HEK293 (cell line): ENCODE results near the gene SSH3.

Experiments used
- BCL11A ChIP-seq: fragments of 450-650 bp; formaldehyde crosslinking; IDR thresholded peaks from 2 replicates; pipeline ENCODE4 v1.5.1; 2016; ENCODE audit warnings: low read depth, missing biosample characterization, missing genetic modification characterization
- GLIS1 ChIP-seq: fragments of 450-650 bp; formaldehyde crosslinking; IDR thresholded peaks from 2 replicates; pipeline ENCODE4 v1.5.1; 2016; ENCODE audit warnings: missing biosample characterization, missing genetic modification characterization
- HOXC10 ChIP-seq: sonication (generic); formaldehyde crosslinking; IDR thresholded peaks from 2 replicates; pipeline ENCODE4 v1.8.1; 2023; ENCODE audit warnings: mild to moderate bottlenecking, missing genetic modification reagents
- PRDM6 ChIP-seq: fragments of 450-650 bp; formaldehyde crosslinking; IDR thresholded peaks from 2 replicates; pipeline ENCODE4 v1.5.1; 2017; ENCODE audit warnings: missing biosample characterization, missing genetic modification characterization
- SP2 ChIP-seq: fragments of 450-650 bp; formaldehyde crosslinking; IDR thresholded peaks from 2 replicates; pipeline ENCODE4 v1.5.1; 2016; ENCODE audit warnings: missing biosample characterization, missing genetic modification characterization
- ZBTB17 ChIP-seq: fragments of 450-650 bp; formaldehyde crosslinking; IDR thresholded peaks from 2 replicates; pipeline ENCODE4 v1.5.1; 2016; ENCODE audit warnings: missing biosample characterization, missing genetic modification characterization
- ZBTB21 ChIP-seq: fragments of 450-650 bp; formaldehyde crosslinking; IDR thresholded peaks from 2 replicates; pipeline ENCODE4 v1.5.1; 2017; ENCODE audit warnings: missing biosample characterization, missing genetic modification characterization
- ZBTB7A ChIP-seq: fragments of 450-650 bp; formaldehyde crosslinking; IDR thresholded peaks from 2 replicates; pipeline ENCODE4 v1.5.1; 2016; ENCODE audit warnings: low read depth, missing biosample characterization, missing genetic modification characterization
- ZEB2 ChIP-seq: fragments of 450-650 bp; formaldehyde crosslinking; IDR thresholded peaks from 2 replicates; pipeline ENCODE4 v1.5.1; 2016; ENCODE audit warnings: missing biosample characterization, missing genetic modification characterization
- ZNF10 ChIP-seq: fragments of 450-650 bp; formaldehyde crosslinking; IDR thresholded peaks from 2 replicates; pipeline ENCODE4 v1.5.1; 2017; ENCODE audit warnings: missing biosample characterization, missing genetic modification characterization
- ZNF16 ChIP-seq: fragments of 450-650 bp; formaldehyde crosslinking; IDR thresholded peaks from 2 replicates; pipeline ENCODE4 v1.5.1; 2016; ENCODE audit warnings: low read depth, missing biosample characterization, missing genetic modification characterization
- ZNF184 ChIP-seq: fragments of 450-650 bp; IDR thresholded peaks from 2 replicates; pipeline ENCODE4 v1.5.1; 2018; ENCODE audit warnings: missing biosample characterization, mild to moderate bottlenecking, missing genetic modification characterization
- ZNF2 ChIP-seq: fragments of 450-650 bp; formaldehyde crosslinking; IDR thresholded peaks from 2 replicates; pipeline ENCODE4 v1.5.1; 2016; ENCODE audit warnings: missing biosample characterization, missing genetic modification characterization
- ZNF221 ChIP-seq: fragments of 450-650 bp; formaldehyde crosslinking; IDR thresholded peaks from 2 replicates; pipeline ENCODE4 v1.5.1; 2017; ENCODE audit warnings: missing biosample characterization, missing genetic modification characterization, borderline replicate concordance
- ZNF311 ChIP-seq: fragments of 450-650 bp; formaldehyde crosslinking; IDR thresholded peaks from 2 replicates; pipeline ENCODE4 v1.5.1; 2017; ENCODE audit warnings: missing biosample characterization, missing genetic modification characterization, borderline replicate concordance
- ZNF335 ChIP-seq: fragments of 450-650 bp; formaldehyde crosslinking; conservative IDR thresholded peaks from 2 replicates; pipeline ENCODE4 v1.5.1; 2016; ENCODE audit warnings: missing biosample characterization, missing genetic modification characterization
- ZNF394 ChIP-seq: fragments of 450-650 bp; formaldehyde crosslinking; IDR thresholded peaks from 2 replicates; pipeline ENCODE4 v1.5.1; 2016; ENCODE audit warnings: missing biosample characterization, missing genetic modification characterization, mild to moderate bottlenecking, moderate library complexity, borderline replicate concordance
- ZNF433 ChIP-seq: fragments of 450-650 bp; formaldehyde crosslinking; IDR thresholded peaks from 2 replicates; pipeline ENCODE4 v1.5.1; 2016; ENCODE audit warnings: missing biosample characterization, missing genetic modification characterization, low read depth
- ZNF501 ChIP-seq: fragments of 450-650 bp; formaldehyde crosslinking; IDR thresholded peaks from 2 replicates; pipeline ENCODE4 v1.5.1; 2016; ENCODE audit warnings: missing biosample characterization, missing genetic modification characterization
- ZNF510 ChIP-seq: fragments of 450-650 bp; formaldehyde crosslinking; IDR thresholded peaks from 2 replicates; pipeline ENCODE4 v1.5.1; 2018; ENCODE audit warnings: mild to moderate bottlenecking, missing genetic modification characterization, missing biosample characterization; ENCODE audit not compliant: insufficient replicate concordance
- ZNF600 ChIP-seq: fragments of 450-650 bp; formaldehyde crosslinking; IDR thresholded peaks from 2 replicates; pipeline ENCODE4 v1.5.1; 2016; ENCODE audit warnings: missing biosample characterization, missing genetic modification characterization
- ZNF626 ChIP-seq: fragments of 450-650 bp; sonication (Bioruptor Pico); formaldehyde crosslinking; IDR thresholded peaks from 2 replicates; pipeline ENCODE4 v1.5.1; 2018; ENCODE audit warnings: missing biosample characterization, missing genetic modification characterization, inconsistent platforms
- ZNF639 ChIP-seq: fragments of 450-650 bp; formaldehyde crosslinking; IDR thresholded peaks from 2 replicates; pipeline ENCODE4 v1.5.1; 2016; ENCODE audit warnings: missing biosample characterization, missing genetic modification characterization
- ZNF654 ChIP-seq: fragments of 450-650 bp; formaldehyde crosslinking; IDR thresholded peaks from 2 replicates; pipeline ENCODE4 v1.5.1; 2016; ENCODE audit warnings: low read depth, missing biosample characterization, missing genetic modification characterization
- ZNF660 ChIP-seq: fragments of 450-650 bp; IDR thresholded peaks from 2 replicates; pipeline ENCODE4 v1.5.1; 2018; ENCODE audit warnings: missing biosample characterization, mild to moderate bottlenecking, missing genetic modification characterization
- ZNF76 ChIP-seq: fragments of 450-650 bp; formaldehyde crosslinking; IDR thresholded peaks from 2 replicates; pipeline ENCODE4; 2016; ENCODE audit warnings: low read depth, missing biosample characterization, missing genetic modification characterization, borderline replicate concordance
- ZNF777 ChIP-seq: fragments of 450-650 bp; formaldehyde crosslinking; IDR thresholded peaks from 2 replicates; pipeline ENCODE4 v1.5.1; 2017; ENCODE audit warnings: missing biosample characterization, missing genetic modification characterization, borderline replicate concordance
- ZNF843 ChIP-seq: fragments of 450-650 bp; formaldehyde crosslinking; IDR thresholded peaks from 2 replicates; pipeline ENCODE4 v1.5.1; 2016; ENCODE audit warnings: missing biosample characterization, missing genetic modification characterization
- ZSCAN30 ChIP-seq: fragments of 450-650 bp; IDR thresholded peaks from 2 replicates; pipeline ENCODE4 v1.5.1; 2018; ENCODE audit warnings: missing biosample characterization, mild to moderate bottlenecking, missing genetic modification characterization, moderate library complexity
- TF ChIP-seq, protein P1 (sequence below): fragments of 450-650 bp; IDR thresholded peaks from 2 replicates; pipeline ENCODE4 v1.5.1; 2018; ENCODE audit warnings: missing biosample characterization, missing genetic modification characterization
- TF ChIP-seq, protein P2 (sequence below): fragments of 450-650 bp; formaldehyde crosslinking; IDR thresholded peaks from 2 replicates; pipeline ENCODE4 v1.5.1; 2016; ENCODE audit warnings: missing biosample characterization, missing genetic modification characterization
- TF ChIP-seq, protein P3 (sequence below): fragments of 450-650 bp; formaldehyde crosslinking; IDR thresholded peaks from 2 replicates; pipeline ENCODE4 v1.5.1; 2017; ENCODE audit warnings: missing biosample characterization, mild to moderate bottlenecking, missing genetic modification characterization, moderate library complexity

SSH3 gene

DNA sequence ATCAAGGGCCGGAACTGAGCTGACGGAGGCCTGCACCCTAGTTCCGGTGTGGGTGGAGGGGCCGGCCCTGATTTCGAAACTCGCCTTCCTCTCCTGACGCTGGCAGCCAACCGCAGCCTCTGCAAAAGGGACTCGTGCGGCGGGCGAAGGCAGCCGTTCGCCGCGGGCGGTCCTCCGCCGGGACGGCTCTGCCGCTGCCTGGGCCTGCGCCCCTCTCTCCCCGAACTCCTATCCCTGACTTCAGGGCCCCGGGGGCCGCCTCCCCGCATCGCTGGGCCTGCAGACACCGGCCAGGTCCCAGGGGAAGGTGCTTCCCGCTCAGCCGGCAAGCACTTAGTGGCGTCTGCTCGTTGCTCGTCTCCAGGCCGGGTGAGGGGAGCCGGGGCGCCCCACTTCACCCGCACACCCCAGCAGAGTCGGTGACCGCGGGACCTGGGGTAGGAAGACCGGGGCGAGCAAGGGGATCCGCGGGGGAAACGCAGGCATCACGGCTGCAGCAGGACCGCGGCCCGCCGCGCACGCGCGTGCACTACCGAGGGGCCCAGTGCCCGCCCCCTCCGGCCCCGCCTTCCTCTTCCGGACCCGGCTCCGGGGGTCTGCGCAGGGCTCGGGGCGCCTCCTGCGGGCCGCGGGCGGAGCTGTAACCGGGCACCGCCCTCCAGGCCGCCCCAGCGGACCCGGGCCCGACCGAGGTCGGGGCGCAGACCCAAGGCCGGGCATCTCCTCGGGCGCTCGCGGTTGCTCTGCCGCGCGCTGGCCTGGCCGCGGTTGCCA, 14.7 kb upstream of the SSH3 start (continued):
- TF ChIP-seq GLIS1 (tag by site-specific recombination), result peak; percentile 82
- TF ChIP-seq PRDM6 (tag by site-specific recombination), result no peak
- peak; percentile 27; the same call in 1 of the 2 replicates for TF ChIP-seq ZNF843 (tag by site-specific recombination)
- TF ChIP-seq, protein P1, sequence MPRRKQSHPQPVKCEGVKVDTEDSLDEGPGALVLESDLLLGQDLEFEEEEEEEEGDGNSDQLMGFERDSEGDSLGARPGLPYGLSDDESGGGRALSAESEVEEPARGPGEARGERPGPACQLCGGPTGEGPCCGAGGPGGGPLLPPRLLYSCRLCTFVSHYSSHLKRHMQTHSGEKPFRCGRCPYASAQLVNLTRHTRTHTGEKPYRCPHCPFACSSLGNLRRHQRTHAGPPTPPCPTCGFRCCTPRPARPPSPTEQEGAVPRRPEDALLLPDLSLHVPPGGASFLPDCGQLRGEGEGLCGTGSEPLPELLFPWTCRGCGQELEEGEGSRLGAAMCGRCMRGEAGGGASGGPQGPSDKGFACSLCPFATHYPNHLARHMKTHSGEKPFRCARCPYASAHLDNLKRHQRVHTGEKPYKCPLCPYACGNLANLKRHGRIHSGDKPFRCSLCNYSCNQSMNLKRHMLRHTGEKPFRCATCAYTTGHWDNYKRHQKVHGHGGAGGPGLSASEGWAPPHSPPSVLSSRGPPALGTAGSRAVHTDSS, result 0 out of 2 replicates have a peak, but pooled peaks have one; percentile 29
- no peak for TF ChIP-seq ZBTB21
- no peak for TF ChIP-seq ZNF510
- TF ChIP-seq ZSCAN30 (tag by site-specific recombination), result 0 out of 2 replicates have a peak, but pooled peaks have one; percentile 24
- no peak for TF ChIP-seq ZNF16 (tag by site-specific recombination)
- TF ChIP-seq ZNF600 (tag by site-specific recombination), result peak; percentile 67
- TF ChIP-seq, protein P2, sequence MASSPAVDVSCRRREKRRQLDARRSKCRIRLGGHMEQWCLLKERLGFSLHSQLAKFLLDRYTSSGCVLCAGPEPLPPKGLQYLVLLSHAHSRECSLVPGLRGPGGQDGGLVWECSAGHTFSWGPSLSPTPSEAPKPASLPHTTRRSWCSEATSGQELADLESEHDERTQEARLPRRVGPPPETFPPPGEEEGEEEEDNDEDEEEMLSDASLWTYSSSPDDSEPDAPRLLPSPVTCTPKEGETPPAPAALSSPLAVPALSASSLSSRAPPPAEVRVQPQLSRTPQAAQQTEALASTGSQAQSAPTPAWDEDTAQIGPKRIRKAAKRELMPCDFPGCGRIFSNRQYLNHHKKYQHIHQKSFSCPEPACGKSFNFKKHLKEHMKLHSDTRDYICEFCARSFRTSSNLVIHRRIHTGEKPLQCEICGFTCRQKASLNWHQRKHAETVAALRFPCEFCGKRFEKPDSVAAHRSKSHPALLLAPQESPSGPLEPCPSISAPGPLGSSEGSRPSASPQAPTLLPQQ (tag by site-specific recombination), result peak; percentile 55; the same call in 1 of the 2 replicates
- TF ChIP-seq ZNF654 (tag by site-specific recombination), result no peak
- TF ChIP-seq ZNF311 (tag by site-specific recombination), result no peak
- TF ChIP-seq ZNF221 (tag by site-specific recombination), result no peak
- peak; percentile 96 for TF ChIP-seq ZNF335
- TF ChIP-seq ZBTB7A (tag by site-specific recombination), result 0 out of 2 replicates have a peak, but pooled peaks have one; percentile 37
- TF ChIP-seq ZNF626 (tag by site-specific recombination), result no peak
- TF ChIP-seq, protein P3, sequence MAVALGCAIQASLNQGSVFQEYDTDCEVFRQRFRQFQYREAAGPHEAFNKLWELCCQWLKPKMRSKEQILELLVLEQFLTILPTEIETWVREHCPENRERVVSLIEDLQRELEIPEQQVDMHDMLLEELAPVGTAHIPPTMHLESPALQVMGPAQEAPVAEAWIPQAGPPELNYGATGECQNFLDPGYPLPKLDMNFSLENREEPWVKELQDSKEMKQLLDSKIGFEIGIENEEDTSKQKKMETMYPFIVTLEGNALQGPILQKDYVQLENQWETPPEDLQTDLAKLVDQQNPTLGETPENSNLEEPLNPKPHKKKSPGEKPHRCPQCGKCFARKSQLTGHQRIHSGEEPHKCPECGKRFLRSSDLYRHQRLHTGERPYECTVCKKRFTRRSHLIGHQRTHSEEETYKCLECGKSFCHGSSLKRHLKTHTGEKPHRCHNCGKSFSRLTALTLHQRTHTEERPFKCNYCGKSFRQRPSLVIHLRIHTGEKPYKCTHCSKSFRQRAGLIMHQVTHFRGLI, result no peak
- TF ChIP-seq ZNF76, result peak; percentile 26; the same call in 1 of the 2 replicates
- TF ChIP-seq ZNF184 (tag by site-specific recombination), result no peak
- TF ChIP-seq BCL11A (tag by site-specific recombination), result 0 out of 2 replicates have a peak, but pooled peaks have one; percentile 21
- peak; percentile 11; the same call in 1 of the 2 replicates for TF ChIP-seq ZNF10 (tag by site-specific recombination)
- no peak for TF ChIP-seq ZNF433 (tag by site-specific recombination)
- TF ChIP-seq HOXC10, result 0 out of 2 replicates have a peak, but pooled peaks have one; percentile 55
- 0 out of 2 replicates have a peak, but pooled peaks have one; percentile 15 for TF ChIP-seq ZNF639
- peak; percentile 73 for TF ChIP-seq ZBTB17 (tag by site-specific recombination)
- peak; percentile 72; the same call in 1 of the 2 replicates for TF ChIP-seq ZNF2 (tag by site-specific recombination)
- TF ChIP-seq ZEB2, result peak; percentile 93
- peak; percentile 67 for TF ChIP-seq SP2 (tag by site-specific recombination)
- peak; percentile 47; the same call in 1 of the 2 replicates for TF ChIP-seq ZNF394
- peak; percentile 62; the same call in 1 of the 2 replicates for TF ChIP-seq ZNF501 (tag by site-specific recombination)
- no peak for TF ChIP-seq ZNF777
- TF ChIP-seq ZNF660 (tag by site-specific recombination), result 0 out of 2 replicates have a peak, but pooled peaks have one; percentile 28
